K562 (cell line): ENCODE measurements around the gene IGF2BP3. TPM values are rescaled to one million over a fixed set of nuclear protein-coding genes. Genes with fewer than 3 reads are reported as not detected.
A peak's percentile ranks its signal among the peaks of the same experiment; 100 is the strongest.

Experiments
- ATAC-seq: fragments of 200-7000 bp; cut with Tn5 transposase; 3 replicates; pipeline ENCODE4 v1.9.1; 2020; ENCODE audit warnings: moderate library complexity
- BruUV-seq: library from RNA; stranded (reverse); fragments of 400-500 nt; replicated peaks from 2 replicates; lab custom pipeline; 2021; lab: Mats Ljungman, UMichigan
- CTCF ChIA-PET: fragments of 300-600 bp; formaldehyde crosslinking; extraction: SDS; loops from one replicate; lab custom pipeline; 2021; ENCODE audit warnings: low intra/inter-chr PET ratio; lab: Yijun Ruan, JAX
- POLR2A ChIA-PET: fragments of 300-600, 350-650 bp; sonication (Branson Sonifier 250); formaldehyde crosslinking; extraction: SDS; loops from one replicate; lab custom pipeline; 2021; ENCODE audit warnings: antibody characterized with exemption, inconsistent platforms; lab: Yijun Ruan, JAX
- DNase-seq, 4 experiments: peaks; one replicate each; pipeline versions ENCODE4 v3.0.0 to v3.0.0-alpha.2; 2011 to 2018; ENCODE audit warnings: low spot score in 3 of 4, mixed read lengths in 3 of 4; ENCODE audit errors: extremely low read depth in 1 of 4
- FAIRE-seq: peaks from 2 replicates; lab custom pipeline; 2011; peaks lifted over from hg19 to GRCh38; lab: Jason Lieb, UNC
- H2AFZ ChIP-seq: 2 replicates; pipeline ENCODE4 v1.6.0; 2011; ENCODE audit warnings: low read depth, low read length, control low read depth, inconsistent platforms
- H3K27ac ChIP-seq: fragments of 200-600 bp; 3 replicates; pipeline ENCODE4 v1.8.0; 2011; ENCODE audit warnings: low read depth, mild to moderate bottlenecking, control low read depth, inconsistent platforms, low read length, moderate library complexity, mixed read lengths; ENCODE audit errors: extremely low read depth
- H3K27me3 ChIP-seq, 2 experiments: fragments of 300-600 bp in 1 of 2; 2 replicates in 1 of 2; 3 replicates in 1 of 2; pipeline versions ENCODE4 v1.6.0 to v1.8.0; 2011; ENCODE audit warnings: inconsistent platforms in 2 of 2, low read length in 2 of 2, mild to moderate bottlenecking in 1 of 2, mixed read lengths in 1 of 2, moderate library complexity in 1 of 2; ENCODE audit not compliant: control insufficient read depth in 2 of 2, insufficient read depth in 2 of 2
- H3K36me3 ChIP-seq: fragments of 300-600 bp; 3 replicates; pipeline ENCODE4 v1.8.0; 2011; ENCODE audit warnings: mild to moderate bottlenecking, low read length, inconsistent platforms; ENCODE audit not compliant: control insufficient read depth, insufficient read depth
- H3K4me1 ChIP-seq, 2 experiments: fragments of 200-600 bp in 1 of 2; replicated peaks in 1 of 2; 2 replicates in 1 of 2; 3 replicates in 1 of 2; pipeline versions ENCODE4 v1.5.1 to v1.8.0; 2011; ENCODE audit warnings: inconsistent platforms in 2 of 2, low read length in 2 of 2, mild to moderate bottlenecking in 1 of 2, mixed read lengths in 1 of 2, moderate library complexity in 1 of 2; ENCODE audit not compliant: control insufficient read depth in 2 of 2, insufficient read depth in 2 of 2
- H3K4me2 ChIP-seq: 2 replicates; pipeline ENCODE4 v1.6.1; 2011; ENCODE audit warnings: low read length, control low read depth, inconsistent platforms, mixed read lengths; ENCODE audit not compliant: insufficient read depth
- H3K4me3 ChIP-seq: fragments of 200-600 bp; sonication (generic), shearing (Covaris generic); 2 replicates; pipeline ENCODE4 v1.5.1; 2016; ENCODE audit warnings: control low read depth, inconsistent platforms
- H3K79me2 ChIP-seq: fragments of 200-600 bp; 3 replicates; pipeline ENCODE4 v1.8.0; 2011; ENCODE audit warnings: low read length, inconsistent platforms; ENCODE audit not compliant: control insufficient read depth, insufficient read depth
- H3K9ac ChIP-seq, 2 experiments: 2 replicates each; pipeline versions ENCODE4 v1.6.0 to v1.6.1; 2011; ENCODE audit warnings: low read depth in 2 of 2, low read length in 2 of 2, control low read depth in 1 of 2, inconsistent platforms in 1 of 2, mild to moderate bottlenecking in 1 of 2, mixed read lengths in 1 of 2; ENCODE audit not compliant: insufficient read depth in 1 of 2
- H3K9me1 ChIP-seq: one replicate; pipeline ENCODE4 v1.6.0; 2011; ENCODE audit warnings: inconsistent platforms, mild to moderate bottlenecking, low read length, moderate library complexity; ENCODE audit not compliant: control insufficient read depth, insufficient read depth
- H3K9me3 ChIP-seq: replicated peaks from 2 replicates; pipeline ENCODE4 v1.5.1; 2011; ENCODE audit warnings: low read depth, low read length, inconsistent platforms; ENCODE audit not compliant: control insufficient read depth, insufficient read depth
- H4K20me1 ChIP-seq: replicated peaks from 2 replicates; pipeline ENCODE4 v1.6.1; 2011; ENCODE audit warnings: low read length, inconsistent platforms, mixed read lengths; ENCODE audit not compliant: control insufficient read depth, insufficient read depth
- BHLHE40 ChIP-seq: IDR thresholded peaks from 2 replicates; pipeline ENCODE4 v1.6.1; 2011; ENCODE audit warnings: low read length, improper control_type of control experiment
- CEBPB ChIP-seq: fragments of 450-650 bp; IDR thresholded peaks from 2 replicates; pipeline ENCODE4 v1.6.1; 2016; ENCODE audit warnings: missing genetic modification characterization, missing compliant biosample characterization
- DPF2 ChIP-seq: fragments of 450-650 bp; IDR thresholded peaks from 2 replicates; pipeline ENCODE4 v1.6.1; 2016
- ID3 ChIP-seq, 2 experiments: fragments of 250-450 bp in 1 of 2; fragments of 450-650 bp in 1 of 2; sonication (Bioruptor Pico) in 1 of 2; IDR thresholded peaks; 2 replicates each; pipeline versions ENCODE4 v1.6.1 to v1.8.0; 2016 to 2021; ENCODE audit warnings: mild to moderate bottlenecking in 2 of 2, moderate library complexity in 2 of 2, missing compliant biosample characterization in 1 of 2, missing genetic modification characterization in 1 of 2
- LARP7 ChIP-seq: fragments of 450-650 bp; IDR thresholded peaks from 2 replicates; pipeline ENCODE4 v1.6.1; 2016
- MAFK ChIP-seq: IDR thresholded peaks from 2 replicates; pipeline ENCODE4 v1.6.1; 2011; ENCODE audit warnings: low read length, improper control_type of control experiment
- MTA1 ChIP-seq: fragments of 450-650 bp; IDR thresholded peaks from 2 replicates; pipeline ENCODE4 v1.6.1; 2017; ENCODE audit warnings: borderline replicate concordance
- RNF2 ChIP-seq: sonication (generic); IDR thresholded peaks from 2 replicates; pipeline ENCODE4 v1.6.1; 2016
- SRSF9 ChIP-seq: fragments of 200-400 bp; formaldehyde crosslinking; IDR thresholded peaks from 2 replicates; pipeline ENCODE4 v1.6.1; 2017; ENCODE audit warnings: low read depth, low read length, borderline replicate concordance
- TEAD1 ChIP-seq, 2 experiments: fragments of 450-650 bp in 1 of 2; sonication (generic) in 1 of 2; formaldehyde crosslinking; IDR thresholded peaks; 2 replicates each; pipeline versions ENCODE4 v1.4.0 to v1.8.0; 2020 to 2022; ENCODE audit warnings: mild to moderate bottlenecking in 2 of 2, missing genetic modification reagents in 1 of 2
- XRCC5 ChIP-seq: fragments of 200-400 bp; formaldehyde crosslinking; IDR thresholded peaks from 2 replicates; pipeline ENCODE4 v1.6.1; 2017; ENCODE audit warnings: low read depth, mild to moderate bottlenecking, low read length
- ZBTB2 ChIP-seq: fragments of 450-650 bp; IDR thresholded peaks from 2 replicates; pipeline ENCODE4 v1.6.1; 2016; ENCODE audit warnings: antibody characterized with exemption
- WGBS: fragments of 100-300 bp; shearing (Covaris generic); methylation state at CpG from one replicate; pipeline ENCODE4 v1.1.6; 2016; ENCODE audit warnings: low coverage, mixed read lengths; ENCODE audit not compliant: insufficient coverage; ENCODE audit errors: missing lambda C conversion rate; 5-methylcytosine and 5-hydroxymethylcytosine counted together
- in situ Hi-C: fragments of 300-500 bp; cut with MboI; formaldehyde crosslinking; loops from 4 replicates; pipeline ENCODE4 v1.15.0; 2018; ENCODE audit warnings: inconsistent platforms, mixed read lengths
- intact Hi-C: fragments of 100-400 bp; cut with micrococcal nuclease; formaldehyde crosslinking; loops from 2 replicates; pipeline ENCODE4 v1.14.2; 2022
- polyA plus RNA-seq, 8 experiments: library from polyadenylated mRNA; depleted of rRNA in 4 of 8; stranded (reverse) in 5 of 8; unstranded in 3 of 8; fragments of >200 nt; fragmentation: Nextera tagmentation in 2 of 8; fragmentation: Illumina TruSeq in 1 of 8; extraction: Ambion mirVana in 2 of 8; extraction: Trizol in 1 of 8; gene quantifications; 2 replicates each; pipeline versions ENCODE4 v1.2.1 to v1.2.3, GENCODE V29; 2011 to 2014; ENCODE audit warnings: inconsistent platforms in 1 of 8, missing spikeins in 1 of 8
- total RNA-seq, 7 experiments: library from RNA; depleted of rRNA in 6 of 7; stranded (reverse); fragments of >200 nt in 6 of 7; fragmentation: Illumina TruSeq in 2 of 7; extraction: Trizol in 2 of 7; gene quantifications; 2 replicates each; pipeline versions ENCODE4 v1.2.1 to v1.2.3, GENCODE V29; 2011 to 2021; ENCODE audit warnings: low replicate concordance in 1 of 7

The IGF2BP3 gene
- total and polyA plus RNA-seq, 9 of the 15 experiments (the other 6 are each of a cell fraction or from before 2014, with no cell fraction given) = 8.4 to 88.1 (median 61.2) TPM

GRCh38 chr7:23295401-23295697 is 174.9 kb downstream of the IGF2BP3 start:
- CTCF ChIA-PET = no interaction called here
- no peaks in the 10 kb centered on the region for H3K9me1 ChIP-seq
- no peak overlapping the region for H3K27ac ChIP-seq
- no peaks in the 10 kb centered on the region; the same call in 1 of the 2 replicates for H4K20me1 ChIP-seq
- POLR2A ChIA-PET = interaction anchor here (0.6 kb wide), 1 partner anchor 439 kb away, joined by 3 read pairs; no protein-coding TSS in a partner anchor
- ATAC-seq = no peak
- no peaks in the 10 kb centered on the region for H3K27me3 ChIP-seq
- H3K4me1 ChIP-seq = peaks cover 0 to 7% of the 10 kb centered on the region in 2 experiments; a peak in 4 of 5 replicates
- H3K79me2 ChIP-seq = peaks cover 13% of the 10 kb centered on the region
- no peak overlapping the region for H3K4me2 ChIP-seq
- in situ Hi-C loops = no loop called here
- H3K9ac ChIP-seq = no peak overlapping the region
- TF ChIP-seq CEBPB (tag) (peak; percentile 65), LARP7 (no peak)
- no peaks in the 10 kb centered on the region for H3K9me3 ChIP-seq
- no peak for FAIRE-seq
- H3K4me3 ChIP-seq = no peak overlapping the region
- no peaks in the 10 kb centered on the region for H3K36me3 ChIP-seq
- no peak for DNase-seq
- intact Hi-C loops = loop anchor here (5.0 kb wide), 1 partner anchor 177 kb away; the partner anchor contains the start of gene IGF2BP3
- peak overlapping the region; percentile 20; the same call in 1 of the 2 replicates for H2AFZ ChIP-seq
- no TSS peak for BruUV-seq

GRCh38 chr7:23294549-23295400 is 175.5 kb downstream of the IGF2BP3 start:
- 47% methylated on average over 5 of the region's 6 CpGs for WGBS
- H3K36me3 ChIP-seq = no peaks in the 10 kb centered on the region
- no peak overlapping the region for H3K4me3 ChIP-seq
- H4K20me1 ChIP-seq = no peaks in the 10 kb centered on the region
- POLR2A ChIA-PET = interaction anchor here (0.6 to 0.7 kb wide), 3 partner anchors 219 to 1456 kb away, joined by 3 read pairs; no protein-coding TSS in a partner anchor
- no peak overlapping the region for H3K4me2 ChIP-seq
- FAIRE-seq (no peak), ATAC-seq (no peak), DNase-seq (no peak)
- H3K9me3 ChIP-seq = no peaks in the 10 kb centered on the region
- in situ Hi-C loops = no loop called here
- H3K79me2 ChIP-seq = peaks cover 7% of the 10 kb centered on the region
- H2AFZ ChIP-seq = no peak overlapping the region
- H3K9me1 ChIP-seq = no peaks in the 10 kb centered on the region
- H3K9ac ChIP-seq = 0 out of 4 replicates have a peak overlapping the region, but pooled peaks of 1 of the 2 experiments have one; percentile 17
- no TSS peak for BruUV-seq
- intact Hi-C loops = loop anchor here (5.0 kb wide), 1 partner anchor 178 kb away; the partner anchor contains the start of gene IGF2BP3
- CTCF ChIA-PET = no interaction called here
- peaks cover 0 to 4% of the 10 kb centered on the region in 2 experiments; a peak in 3 of 5 replicates for H3K4me1 ChIP-seq
- no peaks in the 10 kb centered on the region for H3K27me3 ChIP-seq
- H3K27ac ChIP-seq = no peak overlapping the region
- no peak for TF ChIP-seq XRCC5
- no peak for TF ChIP-seq TEAD1 (CRISPR knock-in tag; IDR thresholded peaks at IDR 0.05)
- TF ChIP-seq SRSF9 = no peak
- TF ChIP-seq ID3 (CRISPR knock-in tag; IDR thresholded peaks at IDR 0.05) = no peak
- no peak for TF ChIP-seq ID3 (tag; IDR thresholded peaks at IDR 0.05)
- TF ChIP-seq LARP7 = no peak
- TF ChIP-seq ZBTB2 = no peak
- TF ChIP-seq DPF2 = no peak
- no peak for TF ChIP-seq RNF2
- TF ChIP-seq BHLHE40 = no peak
- TF ChIP-seq MTA1 = no peak
- TF ChIP-seq MAFK = no peak
- peak; percentile 95 for TF ChIP-seq CEBPB (tag)
